DMS53 treated with DMSO at 0.1 percent for 48 hours (cell line): Measurements from ENCODE around the gene CAV3.

Experiments used
- DNase-seq: peaks from one replicate; lab custom pipeline; 2025; ENCODE audit not compliant: unreplicated experiment; lab: John Stamatoyannopoulos, UW

The CAV3 gene

GRCh38 chr3:8734137-8734878 lies 706 bp downstream of the CAV3 start:
- no peak for DNase-seq

GRCh38 chr3:8734908-8735307 lies 1.3 kb downstream of the CAV3 start:
- DNase-seq, result no peak

- no peak for DNase-seq
Measured at GRCh38 chr3:8736436-8736835, 2.8 kb downstream of the CAV3 start.

- no peak for DNase-seq
Measured at GRCh38 chr3:8737301-8737700, 3.7 kb downstream of the CAV3 start.

GRCh38 chr3:8737823-8738222 lies 4.2 kb downstream of the CAV3 start:
- DNase-seq, result no peak

GRCh38 chr3:8738639-8739038 lies 5.0 kb downstream of the CAV3 start:
- no peak for DNase-seq

GRCh38 chr3:8739757-8740504 lies 6.3 kb downstream of the CAV3 start:
- DNase-seq, result no peak

- no peak for DNase-seq
Measured at GRCh38 chr3:8741581-8742261, 8.1 kb downstream of the CAV3 start.

- no peak for DNase-seq
Measured at GRCh38 chr3:8743021-8743601, 9.5 kb downstream of the CAV3 start.

GRCh38 chr3:8743911-8744310 lies 10.3 kb downstream of the CAV3 start:
- no peak for DNase-seq

GRCh38 chr3:8745619-8746370 lies 12.2 kb downstream of the CAV3 start:
- no peak for DNase-seq

GRCh38 chr3:8746780-8747345 lies 13.3 kb downstream of the CAV3 start:
- no peak for DNase-seq

- no peak for DNase-seq
Measured at GRCh38 chr3:8749316-8749715, 15.7 kb downstream of the CAV3 start.

GRCh38 chr3:8752832-8753231 lies 19.2 kb downstream of the CAV3 start:
- DNase-seq, result no peak

GRCh38 chr3:8755097-8755496 lies 21.5 kb downstream of the CAV3 start:
- no peak for DNase-seq

- DNase-seq, result no peak
Measured at GRCh38 chr3:8755564-8756237, 22.1 kb downstream of the CAV3 start.

- DNase-seq, result no peak
Measured at GRCh38 chr3:8756671-8757070, 23.1 kb downstream of the CAV3 start.

- DNase-seq, result no peak
Measured at GRCh38 chr3:8757551-8758518, 24.2 kb downstream of the CAV3 start.
